ENCODE data around the gene VILL. TPM values are rescaled to one million over a fixed set of nuclear protein-coding genes. Genes with fewer than 3 reads are reported as not detected.

Gene VILL
- total and polyA plus RNA-seq, 4 donors = 0.88 to 3.5 (median 1.6) TPM

DNA sequence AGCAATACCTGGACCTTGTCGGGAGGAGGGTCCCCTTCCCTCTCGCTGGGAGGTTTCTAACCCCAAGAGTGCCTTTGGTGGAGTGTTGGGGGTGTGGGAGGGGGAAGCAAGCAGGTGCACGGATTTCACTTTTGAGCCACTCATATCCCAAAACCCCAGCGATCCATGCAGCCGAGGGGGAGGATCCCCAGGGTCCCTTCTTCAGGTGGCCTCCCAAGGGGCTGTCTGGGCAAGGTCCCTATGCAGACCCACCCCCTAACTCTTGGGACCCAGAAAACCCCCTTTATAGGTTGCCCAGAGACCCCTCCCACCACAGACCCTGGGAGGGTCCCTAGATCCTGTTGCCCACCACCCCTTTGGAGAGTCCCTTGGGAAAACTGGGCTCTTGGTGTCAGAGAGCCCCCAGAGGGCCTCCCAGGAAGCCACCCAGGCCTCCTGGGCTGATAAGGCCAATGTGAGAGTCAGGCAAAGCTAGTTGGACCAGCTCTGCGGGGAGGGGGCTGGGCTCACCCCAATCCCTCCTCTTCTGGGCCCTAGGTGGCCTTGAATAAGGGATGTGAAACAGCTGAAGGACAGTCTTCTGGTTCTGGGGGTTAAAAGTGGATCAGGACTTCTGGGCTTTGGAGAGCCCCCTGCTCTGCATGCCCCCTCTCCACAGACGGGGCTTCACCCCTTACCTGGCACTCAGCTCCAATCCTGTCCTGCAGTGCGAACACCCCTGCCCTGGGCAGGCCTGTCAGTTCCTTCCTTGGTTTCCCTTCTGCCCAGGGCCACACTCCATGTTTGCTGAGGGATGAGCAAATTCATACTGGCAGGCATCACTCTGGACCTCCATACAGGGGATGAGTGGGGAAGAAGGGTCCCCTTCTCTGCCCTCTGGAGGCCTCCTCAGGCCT is 39.8 kb downstream of the VILL start (continued):
- TF ChIP-seq, protein P1, sequence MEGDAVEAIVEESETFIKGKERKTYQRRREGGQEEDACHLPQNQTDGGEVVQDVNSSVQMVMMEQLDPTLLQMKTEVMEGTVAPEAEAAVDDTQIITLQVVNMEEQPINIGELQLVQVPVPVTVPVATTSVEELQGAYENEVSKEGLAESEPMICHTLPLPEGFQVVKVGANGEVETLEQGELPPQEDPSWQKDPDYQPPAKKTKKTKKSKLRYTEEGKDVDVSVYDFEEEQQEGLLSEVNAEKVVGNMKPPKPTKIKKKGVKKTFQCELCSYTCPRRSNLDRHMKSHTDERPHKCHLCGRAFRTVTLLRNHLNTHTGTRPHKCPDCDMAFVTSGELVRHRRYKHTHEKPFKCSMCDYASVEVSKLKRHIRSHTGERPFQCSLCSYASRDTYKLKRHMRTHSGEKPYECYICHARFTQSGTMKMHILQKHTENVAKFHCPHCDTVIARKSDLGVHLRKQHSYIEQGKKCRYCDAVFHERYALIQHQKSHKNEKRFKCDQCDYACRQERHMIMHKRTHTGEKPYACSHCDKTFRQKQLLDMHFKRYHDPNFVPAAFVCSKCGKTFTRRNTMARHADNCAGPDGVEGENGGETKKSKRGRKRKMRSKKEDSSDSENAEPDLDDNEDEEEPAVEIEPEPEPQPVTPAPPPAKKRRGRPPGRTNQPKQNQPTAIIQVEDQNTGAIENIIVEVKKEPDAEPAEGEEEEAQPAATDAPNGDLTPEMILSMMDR (IDR thresholded peaks at IDR 0.05; ENCODE audit: low read depth, low read length, missing input control) = no peak

DNA sequence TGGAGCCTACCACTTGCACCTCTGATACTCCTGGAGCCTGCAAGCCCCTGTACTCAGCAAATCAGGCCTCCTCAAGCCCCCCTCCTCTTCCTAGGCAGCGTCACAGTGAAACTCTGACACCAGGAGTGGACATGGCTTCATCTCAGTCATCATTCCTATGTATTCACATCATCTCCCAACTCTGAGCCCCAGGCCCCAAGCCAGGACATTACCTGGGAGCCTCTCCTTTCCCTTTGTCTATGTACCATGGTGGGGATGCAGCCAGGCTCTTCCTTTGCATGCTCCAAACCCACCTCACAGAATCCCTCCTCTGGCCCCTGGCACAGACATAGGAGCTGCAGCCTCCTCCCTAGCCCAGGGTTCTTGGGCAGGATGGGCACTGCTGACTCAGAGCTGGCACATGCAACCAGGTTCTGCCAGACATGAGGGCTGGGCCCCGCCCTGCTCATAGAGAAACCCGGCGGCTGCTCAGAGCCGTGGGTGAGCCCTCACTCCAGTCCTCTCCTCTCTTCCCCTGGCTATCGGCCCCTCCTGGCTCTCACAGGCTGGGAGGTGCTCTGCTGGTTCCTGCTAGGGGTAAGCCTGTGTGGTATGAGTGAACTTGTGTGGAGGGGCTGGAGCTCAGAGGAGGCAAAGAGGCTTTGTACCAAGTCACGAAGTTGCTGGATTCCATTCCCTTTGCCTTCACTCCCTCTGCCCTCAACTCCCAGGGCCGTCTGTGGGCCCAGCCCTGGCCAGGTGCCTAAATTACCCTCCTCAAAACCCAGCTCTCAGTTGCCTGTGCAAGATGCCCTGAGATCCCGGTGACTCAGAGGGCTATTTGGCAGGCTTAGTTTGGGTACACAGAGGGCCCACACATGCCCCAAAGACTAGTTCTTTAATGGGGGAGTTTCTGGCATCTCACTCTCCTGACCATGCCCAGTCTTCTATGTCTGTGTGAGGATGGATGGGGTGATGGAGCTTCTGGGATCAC is 40.7 kb downstream of the VILL start:
- Histone ChIP-seq H3K4me3 (ENCODE audit: low read depth in 1 of 3, low read length in 3 of 3) (no peak overlapping the region), H3K27ac (ENCODE audit: low read depth in 1 of 2, low read length in 2 of 2) (no peak overlapping the region), H3K27me3 (ENCODE audit: control insufficient read depth in 4 of 4, insufficient read depth in 4 of 4, low read length in 3 of 4) (no peaks in the 10 kb centered on the region), H3K36me3 (ENCODE audit: control insufficient read depth in 4 of 4, insufficient read depth in 3 of 4, low read depth in 1 of 4, low read length in 3 of 4) (no peaks in the 10 kb centered on the region), H3K4me1 (ENCODE audit: control insufficient read depth in 4 of 4, insufficient read depth in 4 of 4, low read length in 3 of 4) (peaks cover 0 to 9% (median 4%) of the 10 kb centered on the region in 4 donors), H3K9ac (ENCODE audit: low read depth in 1 of 2, low read length in 2 of 2) (no peak overlapping the region), H3K9me3 (ENCODE audit: control insufficient read depth in 4 of 4, low read length in 3 of 4) (no peaks in the 10 kb centered on the region)
- WGBS = 52% methylated on average over 9 of the region's 9 CpGs
- TF ChIP-seq, protein P2, sequence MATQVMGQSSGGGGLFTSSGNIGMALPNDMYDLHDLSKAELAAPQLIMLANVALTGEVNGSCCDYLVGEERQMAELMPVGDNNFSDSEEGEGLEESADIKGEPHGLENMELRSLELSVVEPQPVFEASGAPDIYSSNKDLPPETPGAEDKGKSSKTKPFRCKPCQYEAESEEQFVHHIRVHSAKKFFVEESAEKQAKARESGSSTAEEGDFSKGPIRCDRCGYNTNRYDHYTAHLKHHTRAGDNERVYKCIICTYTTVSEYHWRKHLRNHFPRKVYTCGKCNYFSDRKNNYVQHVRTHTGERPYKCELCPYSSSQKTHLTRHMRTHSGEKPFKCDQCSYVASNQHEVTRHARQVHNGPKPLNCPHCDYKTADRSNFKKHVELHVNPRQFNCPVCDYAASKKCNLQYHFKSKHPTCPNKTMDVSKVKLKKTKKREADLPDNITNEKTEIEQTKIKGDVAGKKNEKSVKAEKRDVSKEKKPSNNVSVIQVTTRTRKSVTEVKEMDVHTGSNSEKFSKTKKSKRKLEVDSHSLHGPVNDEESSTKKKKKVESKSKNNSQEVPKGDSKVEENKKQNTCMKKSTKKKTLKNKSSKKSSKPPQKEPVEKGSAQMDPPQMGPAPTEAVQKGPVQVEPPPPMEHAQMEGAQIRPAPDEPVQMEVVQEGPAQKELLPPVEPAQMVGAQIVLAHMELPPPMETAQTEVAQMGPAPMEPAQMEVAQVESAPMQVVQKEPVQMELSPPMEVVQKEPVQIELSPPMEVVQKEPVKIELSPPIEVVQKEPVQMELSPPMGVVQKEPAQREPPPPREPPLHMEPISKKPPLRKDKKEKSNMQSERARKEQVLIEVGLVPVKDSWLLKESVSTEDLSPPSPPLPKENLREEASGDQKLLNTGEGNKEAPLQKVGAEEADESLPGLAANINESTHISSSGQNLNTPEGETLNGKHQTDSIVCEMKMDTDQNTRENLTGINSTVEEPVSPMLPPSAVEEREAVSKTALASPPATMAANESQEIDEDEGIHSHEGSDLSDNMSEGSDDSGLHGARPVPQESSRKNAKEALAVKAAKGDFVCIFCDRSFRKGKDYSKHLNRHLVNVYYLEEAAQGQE (IDR thresholded peaks at IDR 0.05) = no peak
- TF ChIP-seq RAD21 (IDR thresholded peaks at IDR 0.05) (no peak), JUND (IDR thresholded peaks at IDR 0.05) (no peak), GABPA (IDR thresholded peaks at IDR 0.05 in 1 of 2, conservative IDR thresholded peaks at IDR 0.05 in 1 of 2) (no peak), FOXA2 (IDR thresholded peaks at IDR 0.05) (no peak), SP1 (IDR thresholded peaks at IDR 0.05) (no peak), HNF4G (IDR thresholded peaks at IDR 0.05) (no peak), RXRA (IDR thresholded peaks at IDR 0.05) (no peak)
- TF ChIP-seq, protein P3, sequence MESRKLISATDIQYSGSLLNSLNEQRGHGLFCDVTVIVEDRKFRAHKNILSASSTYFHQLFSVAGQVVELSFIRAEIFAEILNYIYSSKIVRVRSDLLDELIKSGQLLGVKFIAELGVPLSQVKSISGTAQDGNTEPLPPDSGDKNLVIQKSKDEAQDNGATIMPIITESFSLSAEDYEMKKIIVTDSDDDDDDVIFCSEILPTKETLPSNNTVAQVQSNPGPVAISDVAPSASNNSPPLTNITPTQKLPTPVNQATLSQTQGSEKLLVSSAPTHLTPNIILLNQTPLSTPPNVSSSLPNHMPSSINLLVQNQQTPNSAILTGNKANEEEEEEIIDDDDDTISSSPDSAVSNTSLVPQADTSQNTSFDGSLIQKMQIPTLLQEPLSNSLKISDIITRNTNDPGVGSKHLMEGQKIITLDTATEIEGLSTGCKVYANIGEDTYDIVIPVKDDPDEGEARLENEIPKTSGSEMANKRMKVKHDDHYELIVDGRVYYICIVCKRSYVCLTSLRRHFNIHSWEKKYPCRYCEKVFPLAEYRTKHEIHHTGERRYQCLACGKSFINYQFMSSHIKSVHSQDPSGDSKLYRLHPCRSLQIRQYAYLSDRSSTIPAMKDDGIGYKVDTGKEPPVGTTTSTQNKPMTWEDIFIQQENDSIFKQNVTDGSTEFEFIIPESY (IDR thresholded peaks at IDR 0.05) = no peak
- TF ChIP-seq, protein P1 (IDR thresholded peaks at IDR 0.05; ENCODE audit: low read depth, low read length, missing input control) = no peak
- TF ChIP-seq, protein P4, sequence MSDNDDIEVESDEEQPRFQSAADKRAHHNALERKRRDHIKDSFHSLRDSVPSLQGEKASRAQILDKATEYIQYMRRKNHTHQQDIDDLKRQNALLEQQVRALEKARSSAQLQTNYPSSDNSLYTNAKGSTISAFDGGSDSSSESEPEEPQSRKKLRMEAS (IDR thresholded peaks at IDR 0.05) = no peak
- DNase-seq (ENCODE audit: low spot score) = no peak

Data from liver (tissue), 9 donors.